Ascending aorta (tissue), 2 donors: Measurements from ENCODE around the gene RPRD1A. TPM values are rescaled to one million over a fixed set of nuclear protein-coding genes. Genes with fewer than 3 reads are reported as not detected.
"Not testable (repeated sequence)": the region's sequence is repeated elsewhere in the genome, so short reads cannot be mapped to it uniquely, and the experiment has no call there.

ENCODE experiments used
- DNase-seq, 2 donors: peaks; one replicate each; pipeline ENCODE4 v3.0.0-alpha.2; 2019; ENCODE audit warnings: low spot score in 2 of 2
- H3K27ac ChIP-seq, 2 donors: fragments of 200-600 bp; sonication (generic); one replicate each; pipeline ENCODE4 v1.5.1; 2016 to 2017; ENCODE audit warnings: mild to moderate bottlenecking in 1 of 2
- H3K27me3 ChIP-seq: fragments of 200-600 bp; sonication (generic); one replicate; pipeline ENCODE4 v1.5.1; 2017
- H3K36me3 ChIP-seq, 2 donors: fragments of 200-600 bp; sonication (generic); one replicate each; pipeline ENCODE4 v1.5.1; 2016
- H3K4me1 ChIP-seq, 2 donors: fragments of 200-600 bp; sonication (generic); one replicate each; pipeline ENCODE4 v1.5.1; 2016 to 2017; ENCODE audit warnings: mild to moderate bottlenecking in 1 of 2
- H3K4me3 ChIP-seq, 2 donors: fragments of 200-600 bp; sonication (generic); one replicate each; pipeline ENCODE4 v1.5.1; 2016 to 2017; ENCODE audit warnings: mild to moderate bottlenecking in 1 of 2
- H3K9me3 ChIP-seq, 2 donors: fragments of 200-600 bp; sonication (generic); one replicate each; pipeline ENCODE4 v1.5.1; 2016
- intact Hi-C: fragments of 100-400 bp; cut with DNase I; formaldehyde crosslinking; loops from one replicate; pipeline ENCODE4 v1.15.1; 2023
- total RNA-seq: library from RNA; depleted of rRNA; stranded (reverse); fragments of >200 nt; gene quantifications from one replicate; pipeline ENCODE4 v1.1.0, GENCODE V29; 2016
- TF ChIP-seq, protein P1 (sequence below), 3 experiments: fragments of 200-600 bp in 2 of 3; fragments of 450-650 bp in 1 of 3; sonication (generic) in 2 of 3; IDR thresholded peaks; one replicate each; pipeline ENCODE4 v1.5.1; 2016 to 2019; ENCODE audit warnings: antibody characterized with exemption in 3 of 3, mild to moderate bottlenecking in 1 of 3, moderate library complexity in 1 of 3

The RPRD1A gene
- total RNA-seq, 1 donor from 2014 or later, result 16.4 TPM

- TF ChIP-seq, protein P1, sequence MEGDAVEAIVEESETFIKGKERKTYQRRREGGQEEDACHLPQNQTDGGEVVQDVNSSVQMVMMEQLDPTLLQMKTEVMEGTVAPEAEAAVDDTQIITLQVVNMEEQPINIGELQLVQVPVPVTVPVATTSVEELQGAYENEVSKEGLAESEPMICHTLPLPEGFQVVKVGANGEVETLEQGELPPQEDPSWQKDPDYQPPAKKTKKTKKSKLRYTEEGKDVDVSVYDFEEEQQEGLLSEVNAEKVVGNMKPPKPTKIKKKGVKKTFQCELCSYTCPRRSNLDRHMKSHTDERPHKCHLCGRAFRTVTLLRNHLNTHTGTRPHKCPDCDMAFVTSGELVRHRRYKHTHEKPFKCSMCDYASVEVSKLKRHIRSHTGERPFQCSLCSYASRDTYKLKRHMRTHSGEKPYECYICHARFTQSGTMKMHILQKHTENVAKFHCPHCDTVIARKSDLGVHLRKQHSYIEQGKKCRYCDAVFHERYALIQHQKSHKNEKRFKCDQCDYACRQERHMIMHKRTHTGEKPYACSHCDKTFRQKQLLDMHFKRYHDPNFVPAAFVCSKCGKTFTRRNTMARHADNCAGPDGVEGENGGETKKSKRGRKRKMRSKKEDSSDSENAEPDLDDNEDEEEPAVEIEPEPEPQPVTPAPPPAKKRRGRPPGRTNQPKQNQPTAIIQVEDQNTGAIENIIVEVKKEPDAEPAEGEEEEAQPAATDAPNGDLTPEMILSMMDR (IDR thresholded peaks at IDR 0.05), result no peak
- Histone ChIP-seq H3K36me3 (no peaks in the 10 kb centered on the region), H3K9me3 (peaks cover 0 to under 1% of the 10 kb centered on the region in 2 donors), H3K4me1 (no peaks in the 10 kb centered on the region), H3K4me3 (no peak overlapping the region), H3K27me3 (no peaks in the 10 kb centered on the region), H3K27ac (no peak overlapping the region)
- no peak for DNase-seq
- intact Hi-C loops, result loop anchor here (1.0 kb wide), 1 partner anchor 187 kb away; no protein-coding TSS in a partner anchor
Observed at GRCh38 chr18:36096955-36097354, 29.6 kb upstream of the RPRD1A start.

GRCh38 chr18:36095936-36096519, 28.7 kb upstream of the RPRD1A start:
- no peaks in the 10 kb centered on the region for H3K9me3 ChIP-seq
- intact Hi-C loops, result loop anchor here (1.0 kb wide), 1 partner anchor 188 kb away; no protein-coding TSS in a partner anchor
- no peaks in the 10 kb centered on the region for H3K36me3 ChIP-seq
- no peaks in the 10 kb centered on the region for H3K4me1 ChIP-seq
- no peaks in the 10 kb centered on the region for H3K27me3 ChIP-seq
- DNase-seq, result no peak
- TF ChIP-seq, protein P1 (IDR thresholded peaks at IDR 0.05), result peak in 2 of 3 experiments; percentile 33 to 54
- no peak overlapping the region for H3K4me3 ChIP-seq
- H3K27ac ChIP-seq, result no peak overlapping the region

- no peaks in the 10 kb centered on the region for H3K9me3 ChIP-seq
- no peak overlapping the region for H3K27ac ChIP-seq
- H3K4me1 ChIP-seq, result no peaks in the 10 kb centered on the region
- no peak overlapping the region for H3K4me3 ChIP-seq
- no peaks in the 10 kb centered on the region for H3K27me3 ChIP-seq
- intact Hi-C loops, result no loop called here
- DNase-seq, result no peak
- TF ChIP-seq, protein P1 (IDR thresholded peaks at IDR 0.05), result no peak
- no peaks in the 10 kb centered on the region for H3K36me3 ChIP-seq
Observed at GRCh38 chr18:36094431-36094830, 27.1 kb upstream of the RPRD1A start.

GRCh38 chr18:36092116-36092515, 24.8 kb upstream of the RPRD1A start:
- H3K4me3 ChIP-seq, H3K27me3 ChIP-seq, H3K9me3 ChIP-seq, intact Hi-C loops, H3K4me1 ChIP-seq, H3K36me3 ChIP-seq, H3K27ac ChIP-seq, DNase-seq: not testable (repeated sequence)

GRCh38 chr18:36089001-36089400, 21.6 kb upstream of the RPRD1A start:
- no peaks in the 10 kb centered on the region for H3K36me3 ChIP-seq
- no peak overlapping the region for H3K27ac ChIP-seq
- DNase-seq, result no peak
- H3K27me3 ChIP-seq, result no peaks in the 10 kb centered on the region
- H3K9me3 ChIP-seq, result no peaks in the 10 kb centered on the region
- intact Hi-C loops, result no loop called here
- H3K4me3 ChIP-seq, result no peak overlapping the region
- TF ChIP-seq, protein P1 (IDR thresholded peaks at IDR 0.05), result no peak
- H3K4me1 ChIP-seq, result no peaks in the 10 kb centered on the region

DNA sequence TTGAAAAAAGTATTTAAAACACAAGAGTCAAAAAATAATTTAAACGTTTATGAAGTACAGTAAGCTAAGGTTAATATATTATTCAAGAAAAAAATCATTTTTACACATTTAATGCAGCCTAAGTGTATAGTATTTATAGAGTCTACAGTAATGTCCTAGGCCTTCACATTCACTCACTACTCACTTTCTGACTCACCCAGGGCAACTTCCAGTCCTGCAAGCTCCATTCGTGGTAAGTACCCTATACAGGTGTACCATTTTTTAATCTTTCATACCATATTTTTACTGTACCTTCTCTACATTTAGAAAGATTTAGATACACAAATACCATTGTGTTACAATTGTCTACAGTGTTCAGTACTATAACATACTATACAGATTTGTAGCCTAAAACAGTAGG, 20.9 kb upstream of the RPRD1A start:
- H3K27ac ChIP-seq, result no peak overlapping the region
- no peaks in the 10 kb centered on the region for H3K9me3 ChIP-seq
- no peak overlapping the region for H3K4me3 ChIP-seq
- no peaks in the 10 kb centered on the region for H3K36me3 ChIP-seq
- H3K4me1 ChIP-seq, result no peaks in the 10 kb centered on the region
- H3K27me3 ChIP-seq, result no peaks in the 10 kb centered on the region
- intact Hi-C loops, result no loop called here
- TF ChIP-seq, protein P1 (IDR thresholded peaks at IDR 0.05), result no peak
- DNase-seq, result no peak
